ENCODE results near the gene CDK11B.

GRCh38 chr1:1666526-1666925 is 7.7 kb upstream of the CDK11B start:
- TF ChIP-seq POLR2A (IDR thresholded peaks at IDR 0.05): no peak
- no peak for TF ChIP-seq CTCF (IDR thresholded peaks at IDR 0.05)
